Measurements from ENCODE around the gene ALDH3A2.

The ALDH3A2 gene

DNA sequence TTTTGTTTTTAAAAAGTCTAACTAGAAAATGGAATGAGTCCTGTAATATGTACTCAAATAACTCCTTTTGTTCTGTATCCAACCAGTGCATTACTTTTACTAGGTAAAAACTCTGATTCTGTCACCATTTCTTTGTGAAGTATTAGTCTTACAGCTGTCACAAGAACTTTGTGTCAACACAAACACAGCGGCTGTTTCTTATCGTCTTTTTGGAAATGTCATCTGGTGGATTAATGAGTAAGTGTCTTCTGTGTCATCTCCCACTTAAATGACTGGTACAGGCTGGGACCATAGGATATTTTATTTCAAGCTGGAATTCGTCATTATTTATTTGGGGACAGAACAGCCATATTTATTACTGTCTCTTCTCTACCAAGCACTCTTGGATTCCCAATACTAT is 19.1 kb upstream of the ALDH3A2 start:
- Histone ChIP-seq H3K36me3 (ENCODE audit: insufficient read depth, low read length) (no peaks in the 10 kb centered on the region), H3K4me2 (ENCODE audit: insufficient read depth, low read length) (no peak overlapping the region), H4K20me1 (ENCODE audit: insufficient read depth, low read length) (no peaks in the 10 kb centered on the region), H3K4me3 (ENCODE audit: low read depth in 1 of 2, low read length in 2 of 2) (no peak overlapping the region), H3K27me3 (ENCODE audit: insufficient read depth, low read length, poor library complexity) (no peaks in the 10 kb centered on the region), H3K27ac (ENCODE audit: low read length) (no peak overlapping the region), H3K4me1 (ENCODE audit: insufficient read depth, low read length) (no peaks in the 10 kb centered on the region), H3K9me3 (ENCODE audit: insufficient read depth, low read length, severe bottlenecking) (no peaks in the 10 kb centered on the region), H2AFZ (ENCODE audit: low read depth, low read length) (no peak overlapping the region), H3K9ac (ENCODE audit: low read depth, low read length) (no peak overlapping the region), H3K79me2 (ENCODE audit: insufficient read depth, low read length) (no peaks in the 10 kb centered on the region)
- ATAC-seq (ENCODE audit: insufficient read depth, low read depth) (no peak), DNase-seq (no peak)
- TF ChIP-seq, protein P1, sequence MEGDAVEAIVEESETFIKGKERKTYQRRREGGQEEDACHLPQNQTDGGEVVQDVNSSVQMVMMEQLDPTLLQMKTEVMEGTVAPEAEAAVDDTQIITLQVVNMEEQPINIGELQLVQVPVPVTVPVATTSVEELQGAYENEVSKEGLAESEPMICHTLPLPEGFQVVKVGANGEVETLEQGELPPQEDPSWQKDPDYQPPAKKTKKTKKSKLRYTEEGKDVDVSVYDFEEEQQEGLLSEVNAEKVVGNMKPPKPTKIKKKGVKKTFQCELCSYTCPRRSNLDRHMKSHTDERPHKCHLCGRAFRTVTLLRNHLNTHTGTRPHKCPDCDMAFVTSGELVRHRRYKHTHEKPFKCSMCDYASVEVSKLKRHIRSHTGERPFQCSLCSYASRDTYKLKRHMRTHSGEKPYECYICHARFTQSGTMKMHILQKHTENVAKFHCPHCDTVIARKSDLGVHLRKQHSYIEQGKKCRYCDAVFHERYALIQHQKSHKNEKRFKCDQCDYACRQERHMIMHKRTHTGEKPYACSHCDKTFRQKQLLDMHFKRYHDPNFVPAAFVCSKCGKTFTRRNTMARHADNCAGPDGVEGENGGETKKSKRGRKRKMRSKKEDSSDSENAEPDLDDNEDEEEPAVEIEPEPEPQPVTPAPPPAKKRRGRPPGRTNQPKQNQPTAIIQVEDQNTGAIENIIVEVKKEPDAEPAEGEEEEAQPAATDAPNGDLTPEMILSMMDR (IDR thresholded peaks at IDR 0.05; ENCODE audit: borderline replicate concordance, extremely low read depth, low read length, poor library complexity, severe bottlenecking) = no peak
- no peak for TF ChIP-seq EZH2 (IDR thresholded peaks at IDR 0.05; ENCODE audit: borderline replicate concordance, low read depth, low read length, severe bottlenecking)

- no peak overlapping the region for H3K9ac ChIP-seq (ENCODE audit: low read depth, low read length)
- no peaks in the 10 kb centered on the region for H3K79me2 ChIP-seq (ENCODE audit: insufficient read depth, low read length)
- ATAC-seq (ENCODE audit: insufficient read depth, low read depth) = no peak
- DNase-seq = no peak
- no peaks in the 10 kb centered on the region for H3K27me3 ChIP-seq (ENCODE audit: insufficient read depth, low read length, poor library complexity)
- H3K27ac ChIP-seq (ENCODE audit: low read length) = no peak overlapping the region
- no peak overlapping the region for H2AFZ ChIP-seq (ENCODE audit: low read depth, low read length)
- no peaks in the 10 kb centered on the region for H3K36me3 ChIP-seq (ENCODE audit: insufficient read depth, low read length)
- TF ChIP-seq, protein P1 (IDR thresholded peaks at IDR 0.05; ENCODE audit: borderline replicate concordance, extremely low read depth, low read length, poor library complexity, severe bottlenecking) = no peak
- TF ChIP-seq EZH2 (IDR thresholded peaks at IDR 0.05; ENCODE audit: borderline replicate concordance, low read depth, low read length, severe bottlenecking) = no peak
- no peak overlapping the region for H3K4me3 ChIP-seq (ENCODE audit: low read depth in 1 of 2, low read length in 2 of 2)
- H3K4me1 ChIP-seq (ENCODE audit: insufficient read depth, low read length) = no peaks in the 10 kb centered on the region
- no peaks in the 10 kb centered on the region for H3K9me3 ChIP-seq (ENCODE audit: insufficient read depth, low read length, severe bottlenecking)
- H3K4me2 ChIP-seq (ENCODE audit: insufficient read depth, low read length) = no peak overlapping the region
- no peaks in the 10 kb centered on the region for H4K20me1 ChIP-seq (ENCODE audit: insufficient read depth, low read length)
Measured at GRCh38 chr17:19630035-19630434, 18.5 kb upstream of the ALDH3A2 start.

- Histone ChIP-seq H3K27ac (ENCODE audit: low read length) (no peak overlapping the region), H3K4me3 (ENCODE audit: low read depth in 1 of 2, low read length in 2 of 2) (no peak overlapping the region), H3K36me3 (ENCODE audit: insufficient read depth, low read length) (no peaks in the 10 kb centered on the region), H3K4me2 (ENCODE audit: insufficient read depth, low read length) (no peak overlapping the region), H4K20me1 (ENCODE audit: insufficient read depth, low read length) (no peaks in the 10 kb centered on the region), H3K27me3 (ENCODE audit: insufficient read depth, low read length, poor library complexity) (no peaks in the 10 kb centered on the region), H3K79me2 (ENCODE audit: insufficient read depth, low read length) (no peaks in the 10 kb centered on the region), H2AFZ (ENCODE audit: low read depth, low read length) (no peak overlapping the region), H3K9ac (ENCODE audit: low read depth, low read length) (no peak overlapping the region), H3K4me1 (ENCODE audit: insufficient read depth, low read length) (no peaks in the 10 kb centered on the region), H3K9me3 (ENCODE audit: insufficient read depth, low read length, severe bottlenecking) (no peaks in the 10 kb centered on the region)
- DNase-seq (no peak), ATAC-seq (ENCODE audit: insufficient read depth, low read depth) (no peak)
- TF ChIP-seq EZH2 (IDR thresholded peaks at IDR 0.05; ENCODE audit: borderline replicate concordance, low read depth, low read length, severe bottlenecking) = no peak
- TF ChIP-seq, protein P1 (IDR thresholded peaks at IDR 0.05; ENCODE audit: borderline replicate concordance, extremely low read depth, low read length, poor library complexity, severe bottlenecking) = no peak
Measured at GRCh38 chr17:19630661-19631060, 17.9 kb upstream of the ALDH3A2 start.

- no peak overlapping the region for H2AFZ ChIP-seq (ENCODE audit: low read depth, low read length)
- H3K4me1 ChIP-seq (ENCODE audit: insufficient read depth, low read length) = no peaks in the 10 kb centered on the region
- DNase-seq = no peak
- no peak for ATAC-seq (ENCODE audit: insufficient read depth, low read depth)
- TF ChIP-seq, protein P1 (IDR thresholded peaks at IDR 0.05; ENCODE audit: borderline replicate concordance, extremely low read depth, low read length, poor library complexity, severe bottlenecking) = no peak
- H3K9ac ChIP-seq (ENCODE audit: low read depth, low read length) = no peak overlapping the region
- no peak overlapping the region for H3K4me3 ChIP-seq (ENCODE audit: low read depth in 1 of 2, low read length in 2 of 2)
- H3K27ac ChIP-seq (ENCODE audit: low read length) = no peak overlapping the region
- no peak overlapping the region for H3K4me2 ChIP-seq (ENCODE audit: insufficient read depth, low read length)
- no peaks in the 10 kb centered on the region for H4K20me1 ChIP-seq (ENCODE audit: insufficient read depth, low read length)
- H3K27me3 ChIP-seq (ENCODE audit: insufficient read depth, low read length, poor library complexity) = no peaks in the 10 kb centered on the region
- no peaks in the 10 kb centered on the region for H3K36me3 ChIP-seq (ENCODE audit: insufficient read depth, low read length)
- no peaks in the 10 kb centered on the region for H3K9me3 ChIP-seq (ENCODE audit: insufficient read depth, low read length, severe bottlenecking)
- no peaks in the 10 kb centered on the region for H3K79me2 ChIP-seq (ENCODE audit: insufficient read depth, low read length)
Measured at GRCh38 chr17:19631905-19632304, 16.6 kb upstream of the ALDH3A2 start.

Data from DND-41 (cell line).